GM23338 (cell line): ENCODE data around the gene IQCC. TPM values are rescaled to one million over a fixed set of nuclear protein-coding genes. Genes with fewer than 3 reads are reported as not detected.

Experiments
- ATAC-seq: fragments of 200-7000 bp; cut with Tn5 transposase; 3 replicates; pipeline ENCODE4 v1.9.1; 2020
- DNase-seq: peaks from one replicate; pipeline ENCODE4 v3.0.0-alpha.2; 2015; ENCODE audit warnings: low spot score
- H2AFZ ChIP-seq: fragments of 200-600 bp; sonication (generic); 2 replicates; pipeline ENCODE4 v1.8.0; 2016; ENCODE audit warnings: antibody characterized with exemption, mild to moderate bottlenecking, moderate library complexity
- H3F3A ChIP-seq: fragments of 200-600 bp; sonication (generic); replicated peaks from 2 replicates; pipeline ENCODE4 v1.8.0; 2017; ENCODE audit warnings: antibody characterized with exemption, mixed run types, low read depth
- H3K27ac ChIP-seq: fragments of 200-600 bp; sonication (generic); 2 replicates; pipeline ENCODE4 v1.6.1; 2016; ENCODE audit warnings: low read depth
- H3K27me3 ChIP-seq: fragments of 200-600 bp; sonication (generic); 2 replicates; pipeline ENCODE4 v1.8.0; 2016; ENCODE audit warnings: mild to moderate bottlenecking, mixed run types, moderate library complexity; ENCODE audit not compliant: insufficient read depth
- H3K36me3 ChIP-seq: fragments of 200-600 bp; sonication (generic); 2 replicates; pipeline ENCODE4 v1.8.0; 2016; ENCODE audit warnings: mild to moderate bottlenecking; ENCODE audit not compliant: insufficient read depth
- H3K4me1 ChIP-seq: fragments of 200-600 bp; sonication (generic); 2 replicates; pipeline ENCODE4 v1.8.0; 2016; ENCODE audit warnings: mild to moderate bottlenecking, moderate library complexity; ENCODE audit not compliant: insufficient read depth
- H3K4me2 ChIP-seq: fragments of 200-600 bp; sonication (generic); 2 replicates; pipeline ENCODE4 v1.7.1; 2017; ENCODE audit warnings: mixed run types
- H3K4me3 ChIP-seq: fragments of 200-600 bp; sonication (generic); 2 replicates; pipeline ENCODE4 v1.6.1; 2016; ENCODE audit warnings: mixed run types
- H3K79me2 ChIP-seq: fragments of 200-600 bp; sonication (generic); replicated peaks from 2 replicates; pipeline ENCODE4 v1.8.0; 2017; ENCODE audit warnings: mild to moderate bottlenecking; ENCODE audit not compliant: insufficient read depth
- H3K9me2 ChIP-seq: fragments of 200-600 bp; sonication (generic); 2 replicates; pipeline ENCODE4 v1.8.0; 2017; ENCODE audit not compliant: insufficient read depth
- H4K20me1 ChIP-seq: fragments of 200-600 bp; sonication (generic); replicated peaks from 2 replicates; pipeline ENCODE4 v1.8.0; 2017; ENCODE audit warnings: mild to moderate bottlenecking; ENCODE audit not compliant: insufficient read depth
- H3K27ac Mint-ChIP-seq: 2 replicates; pipeline ENCODE4 v1.8.0; 2020; ENCODE audit warnings: inconsistent platforms, mild to moderate bottlenecking, moderate library complexity, mixed read lengths
- H3K27me3 Mint-ChIP-seq: 3 replicates; pipeline ENCODE4 v1.8.0; 2022; ENCODE audit warnings: low read depth, mild to moderate bottlenecking, moderate library complexity, mixed read lengths, inconsistent platforms; ENCODE audit not compliant: insufficient read depth, poor library complexity
- H3K36me3 Mint-ChIP-seq: 3 replicates; pipeline ENCODE4 v1.8.0; 2021; ENCODE audit warnings: low read depth, mild to moderate bottlenecking, inconsistent platforms, moderate library complexity, mixed read lengths
- H3K4me1 Mint-ChIP-seq: 3 replicates; pipeline ENCODE4 v1.8.0; 2020; ENCODE audit warnings: mild to moderate bottlenecking, inconsistent platforms, mixed read lengths
- H3K4me3 Mint-ChIP-seq: 3 replicates; pipeline ENCODE4 v1.8.0; 2021; ENCODE audit warnings: moderate library complexity, mild to moderate bottlenecking, inconsistent platforms, mixed read lengths
- H3K9me3 Mint-ChIP-seq: 3 replicates; pipeline ENCODE4 v1.8.0; 2020; ENCODE audit warnings: moderate library complexity, mild to moderate bottlenecking, inconsistent platforms, mixed read lengths
- CREB1 ChIP-seq: fragments of 250-450 bp; sonication (Bioruptor Pico); IDR thresholded peaks from 2 replicates; pipeline ENCODE4 v1.5.0; 2020; ENCODE audit warnings: low read depth, mild to moderate bottlenecking, moderate library complexity
- EZH2 ChIP-seq: fragments of 200-600 bp; sonication (generic); IDR thresholded peaks from one replicate; pipeline ENCODE4 v1.8.0; 2017; ENCODE audit warnings: antibody characterized with exemption, mild to moderate bottlenecking, low read depth; ENCODE audit not compliant: unreplicated experiment
- EZH2phosphoT487 ChIP-seq: fragments of 200-600 bp; sonication (generic); IDR thresholded peaks from one replicate; pipeline ENCODE4 v1.8.1; 2018; ENCODE audit warnings: antibody characterized with exemption; ENCODE audit not compliant: unreplicated experiment
- NANOG ChIP-seq: IDR thresholded peaks from 2 replicates; pipeline ENCODE4 v1.6.1; 2016; ENCODE audit warnings: antibody characterized with exemption, borderline replicate concordance
- POLR2AphosphoS5 ChIP-seq: IDR thresholded peaks from 2 replicates; pipeline ENCODE4 v1.6.1; 2016; ENCODE audit warnings: antibody characterized with exemption, low read depth
- STAT1 ChIP-seq: IDR thresholded peaks from one replicate; pipeline ENCODE4 v1.6.1; 2016; ENCODE audit warnings: antibody characterized with exemption; ENCODE audit not compliant: unreplicated experiment
- ZNF114 ChIP-seq: fragments of 250-450 bp; sonication (Bioruptor Pico); IDR thresholded peaks from 2 replicates; pipeline ENCODE4 v1.5.0; 2020; ENCODE audit warnings: mild to moderate bottlenecking, moderate library complexity
- ZNF331 ChIP-seq: fragments of 250-450 bp; sonication (Bioruptor Pico); IDR thresholded peaks from 2 replicates; pipeline ENCODE4 v1.5.0; 2020; ENCODE audit warnings: low read depth, mild to moderate bottlenecking, moderate library complexity
- ZNF462 ChIP-seq: fragments of 250-450 bp; sonication (Bioruptor Pico); IDR thresholded peaks from 2 replicates; pipeline ENCODE4 v1.5.0; 2020; ENCODE audit warnings: mild to moderate bottlenecking, moderate library complexity
- polyA plus RNA-seq: library from polyadenylated mRNA; unstranded; fragments of >200 nt; fragmentation: Nextera tagmentation; extraction: Ambion mirVana; gene quantifications from 2 replicates; pipeline ENCODE4 v1.2.1, GENCODE V29; 2016
- total RNA-seq: library from RNA; depleted of rRNA; stranded (reverse); fragments of >200 nt; shearing (Covaris generic); gene quantifications from 2 replicates; pipeline ENCODE4 v1.2.3, GENCODE V29; 2014
- TF ChIP-seq, protein P1 (sequence below): IDR thresholded peaks from 2 replicates; pipeline ENCODE4 v1.6.1; 2016; ENCODE audit warnings: antibody characterized with exemption
- TF ChIP-seq, protein P2 (sequence below), 2 experiments: fragments of 200-600 bp in 1 of 2; sonication (generic) in 1 of 2; conservative IDR thresholded peaks; 2 replicates each; pipeline versions ENCODE4 v1.5.1 to v1.6.1; 2016 to 2017; ENCODE audit warnings: antibody characterized with exemption in 2 of 2, low read depth in 2 of 2, mild to moderate bottlenecking in 2 of 2, moderate library complexity in 1 of 2

IQCC gene
- total and polyA plus RNA-seq, 2 experiments from 2014 or later: 1.7 to 3.5 TPM

GRCh38 chr1:32195972-32196823, 9.3 kb upstream of the IQCC start:
- H3K27ac Mint-ChIP-seq: no peak overlapping the region
- Histone ChIP-seq H3K4me3 (no peak overlapping the region), H3K36me3 (peaks cover 41% of the 10 kb centered on the region), H2AFZ (no peak overlapping the region), H3K4me1 (peaks cover 18% of the 10 kb centered on the region), H3K27me3 (no peaks in the 10 kb centered on the region), H4K20me1 (peaks cover 4% of the 10 kb centered on the region), H3F3A (peaks cover 27% of the 10 kb centered on the region; the same call in 1 of the 2 replicates), H3K27ac (no peak overlapping the region), H3K9me2 (no peaks in the 10 kb centered on the region), H3K4me2 (no peak overlapping the region), H3K79me2 (no peaks in the 10 kb centered on the region)
- DNase-seq: no peak
- peaks cover 22% of the 10 kb centered on the region for H3K27me3 Mint-ChIP-seq
- no peak overlapping the region for H3K4me3 Mint-ChIP-seq
- no peak for ATAC-seq
- no peaks in the 10 kb centered on the region; the same call in 2 of the 3 replicates for H3K9me3 Mint-ChIP-seq
- no peak for TF ChIP-seq POLR2AphosphoS5
- TF ChIP-seq STAT1: no peak
- TF ChIP-seq ZNF462 (CRISPR knock-in tag): no peak
- TF ChIP-seq CREB1 (CRISPR knock-in tag): no peak
- peaks cover 30% of the 10 kb centered on the region for H3K4me1 Mint-ChIP-seq
- H3K36me3 Mint-ChIP-seq: peaks cover 72% of the 10 kb centered on the region

DNA sequence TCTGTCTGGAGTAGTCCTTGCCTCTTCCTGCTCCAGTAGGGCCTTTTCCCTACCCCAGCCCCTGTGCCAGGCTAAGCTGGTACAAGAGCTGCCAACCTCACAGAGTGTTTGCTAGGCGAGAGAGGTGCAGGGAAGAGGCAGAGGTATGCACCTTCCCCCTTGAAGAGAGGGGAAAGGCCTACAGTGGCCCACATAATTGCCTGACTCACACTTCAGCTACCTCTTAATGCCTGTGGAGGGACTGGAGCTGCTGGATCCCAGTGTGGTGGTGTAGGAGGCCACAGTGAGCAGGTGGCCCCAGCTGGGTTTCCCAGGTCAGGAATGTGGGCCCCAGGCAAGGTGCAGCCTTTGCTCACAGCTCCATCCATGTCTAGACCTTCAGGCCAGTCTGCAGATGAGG, 8.4 kb upstream of the IQCC start:
- Histone ChIP-seq H3K27me3 (no peaks in the 10 kb centered on the region), H3K79me2 (no peaks in the 10 kb centered on the region), H3K36me3 (peaks cover 36% of the 10 kb centered on the region), H3K4me3 (no peak overlapping the region), H3K9me2 (no peaks in the 10 kb centered on the region), H4K20me1 (peaks cover 4% of the 10 kb centered on the region), H3K4me1 (peaks cover 27% of the 10 kb centered on the region), H3K27ac (no peak overlapping the region), H3K4me2 (no peak overlapping the region), H3F3A (peaks cover 33% of the 10 kb centered on the region; the same call in 1 of the 2 replicates), H2AFZ (no peak overlapping the region)
- ATAC-seq (no peak), DNase-seq (no peak)
- H3K27ac Mint-ChIP-seq: no peak overlapping the region
- H3K9me3 Mint-ChIP-seq: no peaks in the 10 kb centered on the region; the same call in 1 of the 3 replicates
- peaks cover 38% of the 10 kb centered on the region for H3K4me1 Mint-ChIP-seq
- H3K36me3 Mint-ChIP-seq: peaks cover 63% of the 10 kb centered on the region
- H3K27me3 Mint-ChIP-seq: peaks cover 30% of the 10 kb centered on the region
- no peak overlapping the region for H3K4me3 Mint-ChIP-seq
- TF ChIP-seq ZNF331 (CRISPR knock-in tag): no peak
- TF ChIP-seq NANOG: no peak
- TF ChIP-seq, protein P1, sequence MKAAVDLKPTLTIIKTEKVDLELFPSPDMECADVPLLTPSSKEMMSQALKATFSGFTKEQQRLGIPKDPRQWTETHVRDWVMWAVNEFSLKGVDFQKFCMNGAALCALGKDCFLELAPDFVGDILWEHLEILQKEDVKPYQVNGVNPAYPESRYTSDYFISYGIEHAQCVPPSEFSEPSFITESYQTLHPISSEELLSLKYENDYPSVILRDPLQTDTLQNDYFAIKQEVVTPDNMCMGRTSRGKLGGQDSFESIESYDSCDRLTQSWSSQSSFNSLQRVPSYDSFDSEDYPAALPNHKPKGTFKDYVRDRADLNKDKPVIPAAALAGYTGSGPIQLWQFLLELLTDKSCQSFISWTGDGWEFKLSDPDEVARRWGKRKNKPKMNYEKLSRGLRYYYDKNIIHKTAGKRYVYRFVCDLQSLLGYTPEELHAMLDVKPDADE: no peak
- TF ChIP-seq STAT1: no peak
- TF ChIP-seq ZNF114 (CRISPR knock-in tag): no peak
- TF ChIP-seq EZH2phosphoT487: no peak
- TF ChIP-seq, protein P2, sequence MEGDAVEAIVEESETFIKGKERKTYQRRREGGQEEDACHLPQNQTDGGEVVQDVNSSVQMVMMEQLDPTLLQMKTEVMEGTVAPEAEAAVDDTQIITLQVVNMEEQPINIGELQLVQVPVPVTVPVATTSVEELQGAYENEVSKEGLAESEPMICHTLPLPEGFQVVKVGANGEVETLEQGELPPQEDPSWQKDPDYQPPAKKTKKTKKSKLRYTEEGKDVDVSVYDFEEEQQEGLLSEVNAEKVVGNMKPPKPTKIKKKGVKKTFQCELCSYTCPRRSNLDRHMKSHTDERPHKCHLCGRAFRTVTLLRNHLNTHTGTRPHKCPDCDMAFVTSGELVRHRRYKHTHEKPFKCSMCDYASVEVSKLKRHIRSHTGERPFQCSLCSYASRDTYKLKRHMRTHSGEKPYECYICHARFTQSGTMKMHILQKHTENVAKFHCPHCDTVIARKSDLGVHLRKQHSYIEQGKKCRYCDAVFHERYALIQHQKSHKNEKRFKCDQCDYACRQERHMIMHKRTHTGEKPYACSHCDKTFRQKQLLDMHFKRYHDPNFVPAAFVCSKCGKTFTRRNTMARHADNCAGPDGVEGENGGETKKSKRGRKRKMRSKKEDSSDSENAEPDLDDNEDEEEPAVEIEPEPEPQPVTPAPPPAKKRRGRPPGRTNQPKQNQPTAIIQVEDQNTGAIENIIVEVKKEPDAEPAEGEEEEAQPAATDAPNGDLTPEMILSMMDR (conservative IDR thresholded peaks at IDR 0.05; ENCODE audit: low read depth in 2 of 2): no peak
- no peak for TF ChIP-seq EZH2
